ENCODE measurements around the gene KCND1.
A peak's percentile ranks its signal among the peaks of the same experiment; 100 is the strongest.

The KCND1 gene

DNA sequence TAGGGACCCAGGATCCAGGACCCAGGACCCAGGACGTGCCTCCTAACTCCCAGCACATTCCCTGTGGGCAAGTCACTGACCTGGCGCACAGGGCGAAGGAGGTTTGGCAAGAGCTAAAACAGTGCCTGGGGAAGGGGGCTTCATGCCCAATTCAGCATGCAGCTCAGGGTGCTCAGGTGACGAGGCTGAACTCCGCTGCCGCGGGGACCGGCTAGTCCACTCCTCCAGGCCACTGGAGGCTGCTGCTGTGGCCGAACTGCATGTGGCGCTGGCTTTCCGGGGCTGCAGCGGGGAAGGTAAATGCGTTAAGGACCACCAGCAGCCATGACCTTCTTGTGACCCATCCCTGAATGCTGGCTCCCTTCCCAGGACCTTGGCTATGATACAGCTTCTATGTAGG, 47.9 kb downstream of the KCND1 start:
- peaks cover 33% of the 10 kb centered on the region for H3K4me1 ChIP-seq (ENCODE audit: insufficient read depth, low read length, severe bottlenecking)
- H3K27ac ChIP-seq (ENCODE audit: low read depth, low read length, poor library complexity, severe bottlenecking), result no peak overlapping the region
- no peak overlapping the region for H2AFZ ChIP-seq (ENCODE audit: low read length)
- no peaks in the 10 kb centered on the region for H3K9me2 ChIP-seq (ENCODE audit: low read depth, low read length)
- peaks cover 33% of the 10 kb centered on the region for H3K36me3 ChIP-seq (ENCODE audit: insufficient read depth, low read length)
- H3K4me3 ChIP-seq (ENCODE audit: low read depth, low read length, poor library complexity, severe bottlenecking), result no peak overlapping the region
- no peaks in the 10 kb centered on the region for H3K9me3 ChIP-seq (ENCODE audit: low read length)
- H3K4me2 ChIP-seq (ENCODE audit: low read length), result no peak overlapping the region
- no peaks in the 10 kb centered on the region for H3K27me3 ChIP-seq (ENCODE audit: insufficient read depth, low read length)
- H3K9ac ChIP-seq (ENCODE audit: low read length), result no peak overlapping the region
- H3F3A ChIP-seq (ENCODE audit: insufficient read depth, low read length), result no peaks in the 10 kb centered on the region
- TF ChIP-seq EZH2 (IDR thresholded peaks at IDR 0.05; ENCODE audit: borderline replicate concordance, low read length), result no peak
- TF ChIP-seq, protein P1, sequence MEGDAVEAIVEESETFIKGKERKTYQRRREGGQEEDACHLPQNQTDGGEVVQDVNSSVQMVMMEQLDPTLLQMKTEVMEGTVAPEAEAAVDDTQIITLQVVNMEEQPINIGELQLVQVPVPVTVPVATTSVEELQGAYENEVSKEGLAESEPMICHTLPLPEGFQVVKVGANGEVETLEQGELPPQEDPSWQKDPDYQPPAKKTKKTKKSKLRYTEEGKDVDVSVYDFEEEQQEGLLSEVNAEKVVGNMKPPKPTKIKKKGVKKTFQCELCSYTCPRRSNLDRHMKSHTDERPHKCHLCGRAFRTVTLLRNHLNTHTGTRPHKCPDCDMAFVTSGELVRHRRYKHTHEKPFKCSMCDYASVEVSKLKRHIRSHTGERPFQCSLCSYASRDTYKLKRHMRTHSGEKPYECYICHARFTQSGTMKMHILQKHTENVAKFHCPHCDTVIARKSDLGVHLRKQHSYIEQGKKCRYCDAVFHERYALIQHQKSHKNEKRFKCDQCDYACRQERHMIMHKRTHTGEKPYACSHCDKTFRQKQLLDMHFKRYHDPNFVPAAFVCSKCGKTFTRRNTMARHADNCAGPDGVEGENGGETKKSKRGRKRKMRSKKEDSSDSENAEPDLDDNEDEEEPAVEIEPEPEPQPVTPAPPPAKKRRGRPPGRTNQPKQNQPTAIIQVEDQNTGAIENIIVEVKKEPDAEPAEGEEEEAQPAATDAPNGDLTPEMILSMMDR (IDR thresholded peaks at IDR 0.05; ENCODE audit: low read length), result no peak
- no peaks in the 10 kb centered on the region for H3K79me2 ChIP-seq (ENCODE audit: insufficient read depth, low read length)
- no peaks in the 10 kb centered on the region for H4K20me1 ChIP-seq (ENCODE audit: insufficient read depth, low read length)

DNA sequence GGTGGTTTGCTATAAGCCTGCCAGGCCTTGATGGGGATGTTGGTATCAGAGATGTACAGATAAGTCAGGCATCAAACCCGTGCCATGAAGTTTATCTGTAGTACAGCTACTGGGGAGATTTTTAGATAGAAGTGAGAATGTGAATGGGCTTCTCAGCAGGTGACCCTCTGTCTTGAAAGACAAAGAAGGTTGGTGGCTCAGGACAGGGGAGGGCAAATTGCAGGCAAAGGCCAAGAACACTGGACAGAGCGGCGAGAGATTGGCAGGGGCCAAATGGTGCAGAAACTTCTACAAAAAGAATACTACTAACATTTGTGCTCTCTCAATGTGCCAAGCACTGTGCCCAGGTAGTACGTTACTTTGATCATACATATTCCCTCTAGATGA, 50.9 kb downstream of the KCND1 start:
- TF ChIP-seq, protein P1 (IDR thresholded peaks at IDR 0.05; ENCODE audit: low read length), result no peak
- no peak for TF ChIP-seq EZH2 (IDR thresholded peaks at IDR 0.05; ENCODE audit: borderline replicate concordance, low read length)
- Histone ChIP-seq H3K4me3 (ENCODE audit: low read depth, low read length, poor library complexity, severe bottlenecking) (no peak overlapping the region), H3K9me2 (ENCODE audit: low read depth, low read length) (no peaks in the 10 kb centered on the region), H3K79me2 (ENCODE audit: insufficient read depth, low read length) (peaks cover 15% of the 10 kb centered on the region; the same call in 1 of the 2 replicates), H3K36me3 (ENCODE audit: insufficient read depth, low read length) (peaks cover 41% of the 10 kb centered on the region), H3K4me1 (ENCODE audit: insufficient read depth, low read length, severe bottlenecking) (peaks cover 35% of the 10 kb centered on the region), H3K9me3 (ENCODE audit: low read length) (no peaks in the 10 kb centered on the region), H4K20me1 (ENCODE audit: insufficient read depth, low read length) (no peaks in the 10 kb centered on the region), H3K9ac (ENCODE audit: low read length) (peak overlapping the region; percentile 56; the same call in 1 of the 2 replicates), H3K27me3 (ENCODE audit: insufficient read depth, low read length) (no peaks in the 10 kb centered on the region), H3K4me2 (ENCODE audit: low read length) (peak overlapping the region; percentile 62), H3K27ac (ENCODE audit: low read depth, low read length, poor library complexity, severe bottlenecking) (peak overlapping the region; percentile 92), H2AFZ (ENCODE audit: low read length) (no peak overlapping the region), H3F3A (ENCODE audit: insufficient read depth, low read length) (no peaks in the 10 kb centered on the region)

- no peaks in the 10 kb centered on the region for H3F3A ChIP-seq (ENCODE audit: insufficient read depth, low read length)
- TF ChIP-seq, protein P1 (IDR thresholded peaks at IDR 0.05; ENCODE audit: low read length), result no peak
- no peak for TF ChIP-seq EZH2 (IDR thresholded peaks at IDR 0.05; ENCODE audit: borderline replicate concordance, low read length)
- H3K4me1 ChIP-seq (ENCODE audit: insufficient read depth, low read length, severe bottlenecking), result peaks cover 41% of the 10 kb centered on the region
- H3K36me3 ChIP-seq (ENCODE audit: insufficient read depth, low read length), result peaks cover 41% of the 10 kb centered on the region
- H4K20me1 ChIP-seq (ENCODE audit: insufficient read depth, low read length), result no peaks in the 10 kb centered on the region
- H3K4me2 ChIP-seq (ENCODE audit: low read length), result peak overlapping the region; percentile 62
- H3K4me3 ChIP-seq (ENCODE audit: low read depth, low read length, poor library complexity, severe bottlenecking), result peak overlapping the region; percentile 43
- peak overlapping the region; percentile 92 for H3K27ac ChIP-seq (ENCODE audit: low read depth, low read length, poor library complexity, severe bottlenecking)
- peaks cover 15% of the 10 kb centered on the region; the same call in 1 of the 2 replicates for H3K79me2 ChIP-seq (ENCODE audit: insufficient read depth, low read length)
- no peaks in the 10 kb centered on the region for H3K9me2 ChIP-seq (ENCODE audit: low read depth, low read length)
- H3K27me3 ChIP-seq (ENCODE audit: insufficient read depth, low read length), result no peaks in the 10 kb centered on the region
- peak overlapping the region; percentile 56 for H3K9ac ChIP-seq (ENCODE audit: low read length)
- H2AFZ ChIP-seq (ENCODE audit: low read length), result no peak overlapping the region
- no peaks in the 10 kb centered on the region for H3K9me3 ChIP-seq (ENCODE audit: low read length)
Measured at GRCh38 chrX:48919947-48920717, 51.5 kb downstream of the KCND1 start.

All from OCI-LY1 (cell line).